Right ventricle myocardium inferior (tissue), 1 donor: Measurements from ENCODE around the gene ACTL10. TPM values are rescaled to one million over a fixed set of nuclear protein-coding genes. Genes with fewer than 3 reads are reported as not detected.

Experiments
- ATAC-seq: fragments of 200-7000 bp; cut with Tn5 transposase; one replicate; pipeline ENCODE4 v1.9.1; 2020; ENCODE audit warnings: mild to moderate bottlenecking, moderate library complexity
- DNase-seq: peaks from one replicate; pipeline ENCODE4 v3.0.0; 2021; ENCODE audit errors: missing footprints
- intact Hi-C: fragments of 100-400 bp; cut with DNase I; formaldehyde crosslinking; loops from one replicate; pipeline ENCODE4 v1.11.0; 2022
- total RNA-seq: library from RNA; stranded (reverse); fragmentation: NEBNext Ultra II Directional; extraction: Animal tissue kit (Norgen Biotek cat#: 25700); gene quantifications from one replicate; pipeline ENCODE4 v1.2.1, GENCODE V29; 2021
- donor health status: DM: no; HTN: yes; CAD: no; lungs with severe emphysema.

ACTL10 gene
- total RNA-seq, 1 donor from 2014 or later: 0.19 TPM

GRCh38 chr20:33672426-33673113 lies 5.8 kb downstream of the ACTL10 start:
- DNase-seq (no peak), ATAC-seq (no peak)
- intact Hi-C loops: loop anchor here (5.0 kb wide), 2 partner anchors 50 to 270 kb away; partner anchors contain the start of genes CDK5RAP1 and PXMP4

GRCh38 chr20:33673114-33673409 lies 6.3 kb downstream of the ACTL10 start:
- intact Hi-C loops: loop anchor here (5.0 kb wide), 2 partner anchors 49 to 271 kb away; partner anchors contain the start of genes CDK5RAP1 and PXMP4
- DNase-seq: no peak

GRCh38 chr20:33673410-33674293 lies 6.9 kb downstream of the ACTL10 start:
- DNase-seq: peak; percentile 73
- ATAC-seq: no peak
- intact Hi-C loops: loop anchor here (5.0 kb wide), 2 partner anchors 49 to 271 kb away; partner anchors contain the start of genes CDK5RAP1 and PXMP4

More at GRCh38 chr20:33673114-33673409, 6.3 kb downstream of the ACTL10 start:
- no peak for ATAC-seq

- ATAC-seq (peak; percentile 79), DNase-seq (peak; percentile 91)
- intact Hi-C loops: loop anchor here (5.0 kb wide), 2 partner anchors 48 to 272 kb away; partner anchors contain the start of genes CDK5RAP1 and PXMP4
These were observed 7.8 kb downstream of the ACTL10 start, which contains the start of gene NECAB3 for GRCh38 chr20:33674294-33675135. NECAB3 (minus strand) TSS chr20:33674428; CDS start chr20:33674352, 76 bp downstream.

GRCh38 chr20:33675136-33675959 lies 8.6 kb downstream of the ACTL10 start:
- ATAC-seq (peak; percentile 36), DNase-seq (peak; percentile 73)
- intact Hi-C loops: no loop called here

GRCh38 chr20:33676121-33676520 lies 9.4 kb downstream of the ACTL10 start:
- intact Hi-C loops: no loop called here
- DNase-seq (peak; percentile 57), ATAC-seq (no peak)

GRCh38 chr20:33676652-33677645 lies 10.2 kb downstream of the ACTL10 start:
- intact Hi-C loops: no loop called here
- ATAC-seq (no peak), DNase-seq (no peak)

GRCh38 chr20:33677991-33678702 lies 11.4 kb downstream of the ACTL10 start:
- intact Hi-C loops: no loop called here
- DNase-seq (peak; percentile 88), ATAC-seq (peak; percentile 73)

- intact Hi-C loops: no loop called here
- ATAC-seq: no peak
- peak; percentile 65 for DNase-seq
These were observed 13.2 kb downstream of the ACTL10 start for GRCh38 chr20:33679758-33680485.

GRCh38 chr20:33680686-33681085 lies 13.9 kb downstream of the ACTL10 start:
- intact Hi-C loops: no loop called here
- DNase-seq: no peak
- ATAC-seq: no peak

- intact Hi-C loops: no loop called here
- ATAC-seq: no peak
- no peak for DNase-seq
These were observed 14.5 kb downstream of the ACTL10 start for GRCh38 chr20:33681288-33681687.

- ATAC-seq (no peak), DNase-seq (peak; percentile 15)
- intact Hi-C loops: no loop called here
These were observed 15.1 kb downstream of the ACTL10 start for GRCh38 chr20:33681728-33682353.

- ATAC-seq (no peak), DNase-seq (peak; percentile 45)
- intact Hi-C loops: no loop called here
These were observed 18.0 kb downstream of the ACTL10 start for GRCh38 chr20:33684533-33685327.

GRCh38 chr20:33685328-33686099 lies 18.8 kb downstream of the ACTL10 start:
- ATAC-seq (no peak), DNase-seq (peak; percentile 63)
- intact Hi-C loops: no loop called here
